Measurements from ENCODE around the gene LMOD1.

Gene LMOD1

DNA sequence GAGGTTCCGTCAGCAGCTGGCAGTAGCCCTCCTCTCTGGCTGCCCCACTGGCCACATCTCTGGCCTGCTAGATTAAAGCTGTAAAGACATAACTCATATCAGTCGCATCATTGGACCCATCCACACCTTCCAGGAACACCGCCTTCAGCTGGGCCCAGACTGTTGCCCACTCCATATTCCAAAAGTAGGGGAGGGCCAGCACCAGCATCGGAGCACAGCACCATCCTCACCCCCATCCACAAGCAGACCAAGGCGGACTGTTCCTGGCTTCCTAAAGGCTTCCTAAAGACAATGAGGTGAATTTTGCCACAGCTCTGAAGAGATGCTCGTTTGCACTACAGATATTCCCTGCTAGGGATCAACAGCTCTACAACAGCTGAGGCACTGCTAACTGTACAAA lies 54.1 kb downstream of the LMOD1 start:
- TF ChIP-seq, protein P1, sequence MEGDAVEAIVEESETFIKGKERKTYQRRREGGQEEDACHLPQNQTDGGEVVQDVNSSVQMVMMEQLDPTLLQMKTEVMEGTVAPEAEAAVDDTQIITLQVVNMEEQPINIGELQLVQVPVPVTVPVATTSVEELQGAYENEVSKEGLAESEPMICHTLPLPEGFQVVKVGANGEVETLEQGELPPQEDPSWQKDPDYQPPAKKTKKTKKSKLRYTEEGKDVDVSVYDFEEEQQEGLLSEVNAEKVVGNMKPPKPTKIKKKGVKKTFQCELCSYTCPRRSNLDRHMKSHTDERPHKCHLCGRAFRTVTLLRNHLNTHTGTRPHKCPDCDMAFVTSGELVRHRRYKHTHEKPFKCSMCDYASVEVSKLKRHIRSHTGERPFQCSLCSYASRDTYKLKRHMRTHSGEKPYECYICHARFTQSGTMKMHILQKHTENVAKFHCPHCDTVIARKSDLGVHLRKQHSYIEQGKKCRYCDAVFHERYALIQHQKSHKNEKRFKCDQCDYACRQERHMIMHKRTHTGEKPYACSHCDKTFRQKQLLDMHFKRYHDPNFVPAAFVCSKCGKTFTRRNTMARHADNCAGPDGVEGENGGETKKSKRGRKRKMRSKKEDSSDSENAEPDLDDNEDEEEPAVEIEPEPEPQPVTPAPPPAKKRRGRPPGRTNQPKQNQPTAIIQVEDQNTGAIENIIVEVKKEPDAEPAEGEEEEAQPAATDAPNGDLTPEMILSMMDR (IDR thresholded peaks at IDR 0.05; ENCODE audit: insufficient read depth, missing control alignments) = no peak
- no peak for FAIRE-seq
- DNase-seq (ENCODE audit: insufficient read length, low spot score) = no peak

DNA sequence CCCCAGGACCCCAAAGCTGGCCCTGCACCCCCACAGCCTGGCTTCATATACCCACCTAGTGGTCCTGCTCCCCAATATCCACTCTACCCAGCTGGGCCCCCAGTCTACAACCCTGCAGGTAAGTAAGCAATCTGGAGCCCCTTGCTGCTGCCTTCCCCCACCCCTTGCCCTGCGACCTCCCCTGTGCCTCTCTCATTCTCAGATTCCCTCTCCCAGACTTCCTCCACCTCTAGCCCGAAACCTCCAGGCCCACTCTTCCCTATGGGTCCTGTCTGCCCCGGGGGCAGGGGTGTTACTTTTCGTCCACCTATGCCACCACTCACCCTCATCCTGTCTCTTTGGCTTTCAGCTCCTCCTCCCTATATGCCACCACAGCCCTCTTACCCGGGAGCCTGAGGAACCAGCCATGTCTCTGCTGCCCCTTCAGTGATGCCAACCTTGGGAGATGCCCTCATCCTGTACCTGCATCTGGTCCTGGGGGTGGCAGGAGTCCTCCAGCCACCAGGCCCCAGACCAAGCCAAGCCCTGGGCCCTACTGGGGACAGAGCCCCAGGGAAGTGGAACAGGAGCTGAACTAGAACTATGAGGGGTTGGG lies 54.8 kb downstream of the LMOD1 start:
- no peak for DNase-seq (ENCODE audit: insufficient read length, low spot score)
- no peak for FAIRE-seq
- TF ChIP-seq, protein P1 (IDR thresholded peaks at IDR 0.05; ENCODE audit: insufficient read depth, missing control alignments) = no peak

DNA sequence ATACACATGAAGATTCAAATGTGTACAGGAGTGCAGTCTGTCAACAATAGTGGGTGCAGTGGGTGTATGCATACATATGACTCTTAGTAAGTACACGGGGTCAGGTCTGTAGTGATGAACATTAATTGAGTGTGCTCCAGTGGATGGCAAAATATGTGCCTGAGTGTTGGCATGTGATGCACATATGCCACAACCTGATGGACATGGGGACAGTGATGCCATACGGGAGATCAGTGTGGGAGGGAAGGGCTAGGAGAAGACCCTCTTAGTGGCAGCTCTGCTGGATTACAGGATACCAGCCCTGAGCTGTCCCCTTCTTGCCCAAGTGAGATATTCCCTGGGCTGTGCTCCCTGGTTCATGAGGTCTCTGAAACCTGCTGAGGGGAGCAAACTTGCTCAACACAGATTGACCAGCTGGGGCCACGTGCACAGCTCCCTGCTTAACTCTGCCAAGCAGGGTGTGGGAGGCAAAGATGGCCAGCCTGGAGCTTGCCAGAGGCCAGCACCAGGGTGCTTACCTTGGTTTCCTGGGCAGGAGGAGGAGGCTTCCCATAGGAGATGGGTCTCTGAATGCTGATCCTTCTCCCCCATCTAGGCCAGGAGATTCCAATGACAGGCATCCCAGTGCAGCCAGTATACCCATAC lies 55.4 kb downstream of the LMOD1 start:
- DNase-seq (ENCODE audit: insufficient read length, low spot score) (no peak), FAIRE-seq (no peak)
- TF ChIP-seq, protein P1 (IDR thresholded peaks at IDR 0.05; ENCODE audit: insufficient read depth, missing control alignments) = no peak

DNA sequence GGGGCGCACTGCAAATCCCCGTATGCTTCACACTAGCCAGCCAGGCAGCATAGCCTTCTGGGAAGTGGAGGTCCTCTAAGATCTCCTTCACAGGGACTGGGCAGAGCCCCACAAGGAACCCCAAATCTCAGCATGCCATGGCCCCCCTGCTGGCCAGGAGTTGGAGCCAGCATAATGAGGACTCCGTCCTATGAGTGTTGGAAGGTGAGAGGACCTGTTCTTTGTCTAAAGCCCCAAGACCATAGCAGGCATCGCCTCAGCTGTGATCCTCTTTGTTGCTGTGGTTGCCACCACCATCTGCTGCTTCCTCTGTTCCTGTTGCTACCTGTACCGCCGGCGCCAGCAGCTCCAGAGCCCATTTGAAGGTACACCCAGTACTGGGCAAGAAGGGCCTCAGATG lies 56.1 kb downstream of the LMOD1 start:
- TF ChIP-seq, protein P1 (IDR thresholded peaks at IDR 0.05; ENCODE audit: insufficient read depth, missing control alignments) = no peak
- FAIRE-seq = no peak
- DNase-seq (ENCODE audit: insufficient read length, low spot score) = no peak

GRCh38 chr1:201889090-201889968 lies 57.0 kb downstream of the LMOD1 start:
- TF ChIP-seq, protein P1 (IDR thresholded peaks at IDR 0.05; ENCODE audit: insufficient read depth, missing control alignments) = no peak
- FAIRE-seq (no peak), DNase-seq (ENCODE audit: insufficient read length, low spot score) (no peak)

DNA sequence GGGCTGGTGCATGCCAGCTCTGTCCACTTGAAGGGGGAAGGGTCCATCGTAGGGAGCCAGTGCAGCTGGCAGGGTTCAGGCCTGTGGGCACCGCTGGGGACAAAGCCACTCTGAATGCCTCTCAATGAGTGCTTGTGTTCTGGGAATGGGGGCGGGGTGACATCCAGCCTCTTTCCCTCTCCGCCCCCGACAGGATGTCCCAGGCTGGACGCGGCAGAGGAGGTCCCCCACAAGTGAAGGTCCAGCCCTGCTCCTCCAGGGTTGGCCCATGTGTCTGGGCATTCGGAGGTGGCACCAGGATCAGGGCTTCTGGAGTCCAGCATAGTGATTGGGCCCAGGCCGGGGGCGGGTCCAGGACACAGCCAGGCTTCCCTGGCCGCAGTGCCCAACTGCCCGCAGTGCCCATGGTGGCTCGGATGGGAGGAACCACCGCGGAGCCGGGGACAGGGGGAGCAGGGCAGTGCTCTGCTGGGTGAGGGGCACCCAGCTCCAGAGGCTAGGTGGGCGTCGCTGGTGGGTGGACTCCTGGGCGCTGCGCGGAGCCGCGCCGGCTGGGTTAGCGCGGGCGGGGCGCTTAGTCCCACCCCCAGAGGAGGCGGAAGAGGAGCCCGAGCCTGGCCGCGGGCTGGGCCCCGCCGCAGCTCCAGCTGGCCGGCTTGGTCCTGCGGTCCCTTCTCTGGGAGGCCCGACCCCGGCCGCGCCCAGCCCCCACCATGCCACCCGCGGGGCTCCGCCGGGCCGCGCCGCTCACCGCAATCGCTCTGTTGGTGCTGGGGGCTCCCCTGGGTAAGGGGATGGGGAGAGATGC lies 57.9 kb downstream of the LMOD1 start, which contains the start of gene SHISA4:
SHISA4 (plus strand) TSS at position 617 of the 808 bp plus-strand sequence; CDS start at position 714, 97 bp downstream.
- no peak for FAIRE-seq

More for the DNA sequence above, 57.9 kb downstream of the LMOD1 start, which contains the start of gene SHISA4:
- peak; percentile 64 for DNase-seq (ENCODE audit: insufficient read length, low spot score)
- TF ChIP-seq, protein P1 (IDR thresholded peaks at IDR 0.05; ENCODE audit: insufficient read depth, missing control alignments) = no peak
